Inferior parietal cortex (tissue), 1 donor: Measurements from ENCODE around the gene B4GALT5.
"Not testable (repeated sequence)": the region's sequence is repeated elsewhere in the genome, so short reads cannot be mapped to it uniquely, and the experiment has no call there.

Source experiments
- DNase-seq: peaks from one replicate; pipeline ENCODE4 v3.0.0-alpha.2; 2016; ENCODE audit errors: extremely low spot score

B4GALT5 gene

DNA sequence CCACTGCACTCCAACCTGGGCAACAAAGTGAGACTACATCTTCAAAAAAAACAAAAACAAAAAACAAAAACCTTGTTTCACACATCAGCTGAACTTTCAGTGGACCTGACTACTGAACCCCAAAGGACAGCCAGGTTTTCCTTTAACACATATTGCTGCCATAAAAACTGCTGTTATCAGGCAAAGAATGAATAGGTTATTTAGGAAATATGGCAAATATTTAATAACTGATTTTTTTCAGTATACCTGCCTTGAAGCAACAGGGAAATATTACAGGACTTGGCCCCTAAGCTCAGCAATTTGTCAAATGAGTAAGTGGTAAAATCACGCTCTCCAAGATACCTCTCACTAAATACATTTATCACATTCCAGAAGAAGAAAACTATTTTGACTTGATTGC lies 34.0 kb downstream of the B4GALT5 start:
- no peak for DNase-seq

DNA sequence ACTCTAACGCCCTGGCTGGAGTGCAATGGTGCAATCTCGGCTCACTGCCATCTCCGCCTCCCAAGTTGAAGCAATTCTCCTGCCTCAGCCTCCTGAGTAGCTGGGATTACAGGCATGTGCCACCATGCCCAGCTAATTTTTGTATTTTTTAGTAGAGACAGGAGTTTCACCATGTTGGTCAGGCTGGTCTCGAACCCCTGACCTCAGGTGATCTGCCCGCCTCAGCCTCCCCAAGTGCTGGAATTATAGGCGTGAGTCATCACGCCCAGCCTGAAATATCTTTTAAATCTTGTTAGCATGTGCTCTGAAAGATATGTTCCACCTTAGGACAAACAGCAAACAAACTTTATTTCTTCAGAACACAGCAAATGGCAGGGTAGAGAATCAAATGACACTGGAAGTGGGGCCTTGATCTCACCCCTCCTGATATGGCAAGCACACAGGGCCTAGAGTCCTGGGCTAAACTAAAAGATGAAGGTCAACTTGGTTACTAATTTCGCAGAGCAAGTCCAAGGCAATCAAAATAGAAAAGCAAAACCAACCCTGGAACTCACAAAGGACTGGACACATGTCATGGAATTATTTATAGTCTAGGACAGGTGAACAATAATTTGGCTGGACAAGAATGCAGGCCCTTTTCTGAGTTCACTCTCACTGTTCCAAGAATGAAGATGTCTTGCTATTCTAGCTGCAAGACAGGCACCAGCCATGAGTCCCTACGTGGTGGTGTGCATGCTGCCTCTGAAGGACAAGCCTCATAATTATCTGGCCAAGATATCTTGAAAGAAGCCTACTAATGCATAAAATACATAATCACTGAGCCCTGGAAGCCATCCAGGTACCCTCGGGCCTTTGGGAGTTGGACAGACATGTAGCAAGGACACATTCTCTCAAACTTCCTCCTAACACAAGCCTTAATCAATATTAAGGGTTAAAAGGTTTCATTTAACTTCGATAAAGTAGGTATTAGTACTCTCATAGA lies 35.6 kb downstream of the B4GALT5 start:
- DNase-seq = no peak

DNA sequence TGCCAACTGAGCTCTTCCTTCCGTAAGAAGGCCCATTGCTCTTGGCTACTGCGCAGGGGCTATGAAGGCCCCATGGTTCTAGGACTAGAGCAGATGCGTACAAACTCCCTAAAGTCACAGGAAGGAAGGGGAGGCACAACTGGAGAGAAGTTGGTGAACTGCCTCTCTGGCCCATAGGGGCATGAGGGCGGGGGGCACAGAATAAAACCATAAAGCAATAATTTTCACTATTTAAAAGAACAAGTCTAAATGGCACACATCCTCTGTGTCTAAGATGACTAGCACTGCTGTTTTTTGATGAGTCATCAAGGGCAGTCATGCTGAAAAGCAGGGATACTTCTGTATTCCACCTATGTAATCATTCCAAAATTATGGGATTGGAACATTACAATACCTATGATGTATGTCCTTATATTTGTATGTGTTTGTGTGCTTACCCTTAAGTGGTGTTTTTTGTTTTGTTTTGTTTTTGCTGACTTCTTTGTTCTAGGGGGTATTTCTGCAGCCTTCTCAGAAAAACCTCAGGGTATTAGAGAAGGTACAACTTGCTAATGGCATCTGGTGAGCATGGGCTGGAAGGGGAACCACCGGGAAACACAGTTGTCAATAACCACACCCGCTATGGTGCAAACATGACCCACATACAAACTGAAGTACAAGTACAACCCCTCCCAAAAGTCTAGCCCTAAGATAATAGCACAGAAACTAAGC lies 36.9 kb downstream of the B4GALT5 start:
- no peak for DNase-seq

DNA sequence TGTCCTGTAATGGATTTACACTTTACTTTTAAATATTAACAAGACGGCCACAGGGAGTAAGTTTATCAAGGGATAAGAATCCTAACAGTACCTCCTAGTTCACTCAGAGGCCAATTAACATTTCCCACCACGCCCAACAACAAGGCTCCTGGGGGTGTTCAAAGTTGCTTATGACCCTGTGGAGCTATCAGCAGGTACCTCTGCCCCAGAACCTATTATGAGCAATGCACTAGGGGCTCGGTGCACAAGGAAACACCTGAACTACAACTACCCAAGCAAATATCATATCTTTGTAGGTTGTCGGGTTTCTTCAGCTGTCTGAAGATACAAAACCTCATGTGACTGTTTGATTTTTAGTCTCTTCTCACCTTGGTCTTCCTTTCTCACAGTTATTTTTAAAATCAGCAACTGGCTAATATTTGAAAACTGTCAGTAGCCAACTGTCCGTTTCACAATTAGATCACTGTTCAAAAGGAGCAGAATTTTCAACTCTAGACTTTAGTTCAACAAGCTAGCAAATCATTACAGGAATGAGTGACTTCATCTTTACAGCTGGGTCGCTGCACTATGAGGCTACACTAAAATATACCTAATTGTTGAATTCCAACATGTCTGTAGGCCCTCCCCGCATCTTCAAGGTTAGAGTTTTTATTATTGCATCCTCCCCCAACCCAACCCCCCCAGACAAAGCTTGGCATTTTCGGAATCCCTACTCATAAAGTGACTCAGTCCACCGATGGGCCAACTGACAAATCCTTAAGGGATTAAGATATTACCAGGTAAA lies 38.1 kb downstream of the B4GALT5 start:
- DNase-seq = no peak

DNA sequence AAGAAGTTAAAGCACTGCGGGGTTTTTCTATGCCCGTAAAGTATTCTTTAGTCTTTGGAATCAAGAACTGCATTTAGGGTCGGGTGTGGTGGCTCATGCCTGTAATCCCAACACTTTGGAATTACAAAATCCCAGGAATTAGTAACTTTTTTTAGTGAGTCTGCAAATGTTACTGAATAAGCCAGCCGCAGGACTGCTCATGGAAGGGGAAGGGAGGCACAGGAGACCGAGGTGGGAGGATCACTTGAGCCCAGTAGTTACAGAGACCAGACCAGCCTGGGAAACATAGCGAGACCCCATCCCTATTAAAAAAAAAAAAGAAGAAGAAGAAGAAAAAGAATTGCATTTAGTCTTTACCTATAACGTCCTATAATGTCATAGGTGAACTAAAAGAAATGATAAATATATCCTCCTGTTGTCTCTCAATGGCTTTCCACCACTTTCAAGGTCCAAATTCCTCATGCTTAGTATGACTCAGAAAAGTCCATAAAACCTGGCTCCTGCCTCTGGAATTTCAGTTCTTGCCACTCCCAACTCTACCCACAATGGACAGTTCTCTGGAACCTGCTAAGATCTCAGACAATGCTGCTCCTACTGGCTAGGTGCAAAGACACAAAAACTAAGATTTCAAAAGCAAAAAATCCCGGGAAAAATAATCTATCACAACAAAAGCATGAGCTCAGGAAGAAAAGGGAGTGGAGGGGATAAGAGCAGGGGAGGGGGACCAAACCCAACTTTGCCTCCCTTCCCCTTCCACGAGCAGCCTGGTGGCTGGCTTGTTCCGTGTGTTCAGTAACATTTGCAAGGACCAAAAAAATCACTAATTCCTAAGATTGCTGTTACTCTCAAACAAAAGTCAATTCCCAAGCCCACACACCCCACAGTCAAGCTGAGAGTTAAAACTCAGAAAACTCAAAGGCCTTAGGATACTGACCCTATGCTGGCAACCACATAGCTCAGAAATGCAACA lies 39.0 kb downstream of the B4GALT5 start:
- no peak for DNase-seq

DNA sequence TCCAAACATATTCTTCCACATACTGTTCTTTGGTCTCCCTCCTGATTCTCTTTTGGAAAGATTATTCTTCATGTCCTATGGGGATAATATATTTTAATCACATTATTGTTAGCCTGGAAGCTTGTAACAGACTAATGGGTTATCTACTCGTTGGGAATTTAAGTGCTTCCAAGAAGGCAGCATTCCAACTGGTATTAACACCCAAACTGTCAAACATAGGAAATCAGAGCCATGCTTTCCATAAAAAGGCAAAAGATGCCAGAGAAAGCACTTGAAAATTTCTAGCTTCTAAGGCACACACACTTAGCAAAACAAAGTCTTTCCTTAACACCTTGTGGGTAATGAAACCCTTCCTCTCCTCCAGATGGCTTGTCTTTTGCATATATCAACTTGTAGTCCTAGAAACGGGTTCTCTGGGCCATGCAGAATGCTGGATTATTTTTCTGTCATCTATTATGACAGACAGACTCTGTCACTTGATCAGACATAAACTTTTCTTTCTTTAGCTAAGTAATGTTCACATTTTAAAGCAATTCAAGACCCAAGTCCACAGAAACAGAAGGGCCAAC lies 41.5 kb downstream of the B4GALT5 start:
- no peak for DNase-seq

DNA sequence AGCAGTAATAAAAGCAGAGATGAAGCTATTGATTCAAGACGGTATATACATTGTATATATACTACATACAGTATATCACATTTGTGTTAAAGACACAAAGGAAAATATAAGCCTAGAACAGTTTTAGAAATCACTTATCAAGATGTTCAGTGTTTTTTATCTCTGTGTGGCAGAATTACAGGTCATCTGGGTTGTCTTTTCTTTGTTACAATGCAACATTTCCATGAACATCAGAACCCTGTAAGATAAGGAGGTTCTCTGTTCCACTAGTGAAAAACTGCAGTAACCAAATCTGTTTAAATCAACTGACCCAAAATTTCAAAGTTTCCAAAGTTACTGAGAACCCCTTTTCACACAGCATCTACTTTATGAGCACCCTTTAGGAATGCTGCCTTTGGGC lies 42.2 kb downstream of the B4GALT5 start:
- no peak for DNase-seq

DNA sequence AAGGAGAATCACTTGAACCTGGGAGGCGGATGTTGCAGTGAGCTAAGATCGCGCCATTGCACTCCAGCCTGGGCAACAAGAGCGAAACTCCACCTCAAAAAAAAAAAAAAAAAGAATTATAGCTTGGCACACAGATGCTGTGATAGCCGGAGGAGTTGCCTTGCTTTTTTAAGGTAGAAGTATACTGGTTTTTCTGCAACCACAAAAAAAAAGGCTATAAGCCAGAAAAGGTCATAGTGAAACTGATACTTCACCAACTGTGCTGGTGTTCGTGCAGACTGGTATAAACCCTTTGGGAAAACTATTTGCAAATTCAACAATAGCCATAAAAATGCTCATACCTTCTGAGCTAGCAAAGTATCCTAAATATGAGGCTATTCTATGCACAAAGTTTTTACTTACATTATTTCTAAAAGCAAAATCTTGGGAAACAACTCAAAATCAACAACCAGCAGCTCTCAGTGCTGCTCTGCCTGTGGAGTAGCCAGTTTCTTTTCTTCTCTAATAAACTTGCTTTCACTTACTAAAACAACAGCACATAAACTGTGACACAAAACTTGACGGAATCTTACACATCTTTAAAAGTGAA lies 44.0 kb downstream of the B4GALT5 start:
- DNase-seq = no peak

DNA sequence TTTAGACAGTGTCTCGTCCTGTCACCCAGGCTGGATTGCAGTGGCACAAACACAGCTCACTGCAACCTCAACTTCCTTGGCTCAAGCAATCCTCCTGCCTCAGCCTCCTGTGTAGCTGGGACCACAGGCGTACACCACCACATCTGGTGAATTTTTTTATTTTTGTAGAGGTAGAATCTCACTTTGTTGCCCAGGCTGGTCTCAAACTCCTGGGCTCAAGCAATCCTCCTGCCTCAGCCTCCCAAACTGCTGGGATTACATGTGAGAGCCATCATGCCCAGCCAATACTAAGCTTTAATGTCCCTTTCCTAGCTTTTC lies 44.8 kb downstream of the B4GALT5 start:
- not testable (repeated sequence) for DNase-seq

DNA sequence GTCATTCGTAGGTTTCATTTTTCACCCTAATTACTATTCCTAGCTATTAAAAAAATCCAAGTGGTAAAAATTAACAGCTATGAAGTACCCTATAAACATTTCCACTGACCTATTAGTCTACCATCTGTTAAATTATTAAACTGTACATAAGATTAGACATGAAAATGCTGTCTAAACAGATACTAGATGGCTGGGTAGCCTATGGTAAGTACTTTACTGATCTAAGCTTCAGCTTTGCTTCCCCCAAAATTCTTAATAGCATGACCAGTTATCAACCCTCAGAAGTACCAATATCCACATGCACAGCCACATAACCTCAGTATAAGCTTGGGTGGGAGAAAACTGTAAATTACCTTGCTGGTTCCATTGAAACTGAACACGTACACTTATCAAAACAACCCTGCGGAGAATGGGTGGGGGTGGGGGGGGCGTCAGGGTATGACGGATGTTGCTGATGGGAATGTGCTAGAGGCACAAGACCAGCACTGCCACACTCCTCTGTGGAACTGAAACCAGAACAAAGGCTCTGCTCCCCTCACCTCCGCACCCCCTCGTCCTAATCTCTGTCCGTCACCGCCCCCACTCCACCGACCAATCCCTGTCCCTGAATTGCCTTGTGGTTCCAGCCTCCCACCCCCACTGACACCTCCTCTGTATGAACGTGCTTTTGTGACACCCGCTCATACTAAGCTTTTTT lies 45.3 kb downstream of the B4GALT5 start:
- DNase-seq = no peak

DNA sequence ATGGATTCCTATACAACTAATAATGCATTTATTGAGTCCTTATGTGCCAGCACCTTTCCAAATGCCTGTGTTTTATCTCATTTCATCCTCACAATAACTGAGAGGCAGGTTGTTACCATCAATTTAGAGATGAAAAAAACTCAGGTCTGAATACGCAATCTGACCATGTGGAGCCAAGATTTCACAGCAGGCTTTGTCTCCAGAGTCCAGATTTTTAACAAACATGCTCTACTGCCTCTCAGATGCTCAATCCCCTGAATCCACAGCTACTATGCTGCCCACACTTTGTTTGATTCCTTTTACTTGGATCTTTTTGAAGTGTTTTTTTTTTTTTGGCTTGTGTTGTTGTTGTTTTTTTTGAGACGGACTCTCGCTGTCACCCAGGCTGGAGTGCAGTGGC lies 46.8 kb downstream of the B4GALT5 start:
- no peak for DNase-seq

DNA sequence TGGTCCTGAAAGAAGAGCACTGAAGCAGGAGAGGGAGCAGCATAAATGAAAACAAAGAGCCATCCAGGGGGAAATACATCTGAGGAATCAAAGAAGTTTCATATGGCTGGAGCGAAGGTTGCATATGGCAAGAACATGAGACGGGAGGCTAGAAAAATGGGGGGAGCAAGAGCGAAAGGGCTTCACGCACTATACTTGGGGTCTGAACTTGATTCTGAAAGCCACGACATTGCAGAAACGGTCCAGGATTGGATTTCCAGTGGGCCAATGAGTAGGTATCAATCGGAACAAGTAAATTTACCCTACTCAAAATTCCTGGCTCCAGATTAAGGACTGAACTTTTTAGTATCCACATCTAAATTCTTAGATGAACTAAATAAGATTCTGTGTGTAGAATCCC lies 47.9 kb downstream of the B4GALT5 start:
- DNase-seq = no peak

DNA sequence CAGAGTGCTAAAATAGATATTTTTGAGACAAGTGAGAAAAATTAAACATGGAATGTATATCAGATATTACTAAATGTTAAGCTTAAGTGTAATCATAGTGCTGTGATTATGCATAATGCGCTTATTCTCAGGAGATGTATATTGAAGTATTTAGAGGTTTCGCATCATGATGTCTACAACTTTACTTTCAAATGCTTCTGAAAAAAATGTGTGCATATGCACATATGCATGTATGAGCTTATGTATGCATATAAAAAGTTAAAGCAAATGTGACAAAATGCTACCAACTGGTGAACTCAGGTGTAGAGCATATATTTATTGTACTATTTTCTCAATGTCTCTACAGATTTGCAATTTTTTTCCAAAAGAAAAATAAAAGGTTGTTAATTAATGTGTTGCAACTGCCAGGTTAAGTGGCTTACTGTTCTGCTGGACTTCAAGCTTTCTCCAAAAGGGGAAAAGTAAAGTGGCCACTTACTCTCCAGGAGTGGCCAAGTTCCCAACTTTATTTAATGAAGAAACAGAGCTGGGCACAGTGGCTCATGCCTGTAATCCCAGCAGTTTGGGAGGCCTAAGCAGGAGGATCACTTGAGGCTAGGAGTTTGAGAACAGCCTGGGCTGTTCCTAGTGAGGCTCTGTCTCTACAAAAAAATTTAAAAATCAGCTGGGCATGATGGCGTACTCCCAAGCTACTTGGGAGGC lies 48.9 kb downstream of the B4GALT5 start:
- DNase-seq = no peak

DNA sequence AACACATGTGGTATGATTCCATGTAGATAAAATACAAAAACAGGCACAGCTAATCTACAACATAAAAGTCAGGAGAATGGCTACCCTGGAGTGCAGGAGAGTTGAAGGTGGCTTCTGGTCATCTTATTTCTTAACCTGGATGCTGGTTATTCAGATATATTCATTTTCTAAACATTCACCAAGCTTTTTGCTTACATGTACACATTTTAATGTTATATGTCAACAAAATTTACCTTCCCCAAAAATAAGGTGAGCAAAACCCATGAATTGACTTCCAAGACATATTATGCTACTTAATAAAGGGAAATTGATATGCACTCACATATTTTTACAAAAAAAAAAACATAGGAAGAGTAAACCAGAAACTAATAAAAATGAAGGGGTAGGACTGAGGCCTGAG lies 50.6 kb downstream of the B4GALT5 start:
- no peak for DNase-seq

DNA sequence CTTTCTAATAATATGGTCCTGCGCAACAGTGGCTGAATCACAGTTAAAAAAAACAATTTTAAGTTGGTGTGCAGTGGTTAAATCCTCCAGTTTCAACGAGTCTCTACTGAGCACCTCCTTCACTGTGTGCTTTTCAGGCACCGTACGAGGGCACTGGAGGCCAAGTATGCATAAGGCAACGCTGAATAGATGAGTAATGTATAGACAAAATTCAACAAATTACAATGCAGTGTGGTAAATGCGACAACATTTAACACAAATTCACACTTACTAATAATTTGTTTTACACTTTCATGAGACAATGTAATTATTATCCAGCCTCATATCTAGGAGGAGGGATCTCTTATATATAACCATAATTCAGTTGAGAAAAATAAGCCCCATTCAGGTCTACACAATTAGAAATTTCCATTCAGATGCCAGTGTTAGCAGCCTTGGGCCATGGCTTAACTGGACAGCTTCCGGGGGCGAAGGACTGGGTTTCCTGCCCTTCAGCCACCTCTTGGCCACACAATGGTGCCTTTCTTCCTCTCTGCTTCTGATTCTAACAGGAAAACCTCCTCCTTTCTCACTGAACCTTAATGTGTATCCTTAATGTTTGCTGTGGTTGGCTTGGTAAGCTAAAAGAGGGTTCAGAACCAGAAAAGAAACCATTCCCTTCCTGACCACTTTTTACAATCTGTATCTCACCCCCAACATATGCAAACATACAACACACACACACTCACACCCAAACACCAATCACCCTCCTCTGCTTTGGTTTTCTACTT lies 51.9 kb downstream of the B4GALT5 start:
- DNase-seq = no peak

DNA sequence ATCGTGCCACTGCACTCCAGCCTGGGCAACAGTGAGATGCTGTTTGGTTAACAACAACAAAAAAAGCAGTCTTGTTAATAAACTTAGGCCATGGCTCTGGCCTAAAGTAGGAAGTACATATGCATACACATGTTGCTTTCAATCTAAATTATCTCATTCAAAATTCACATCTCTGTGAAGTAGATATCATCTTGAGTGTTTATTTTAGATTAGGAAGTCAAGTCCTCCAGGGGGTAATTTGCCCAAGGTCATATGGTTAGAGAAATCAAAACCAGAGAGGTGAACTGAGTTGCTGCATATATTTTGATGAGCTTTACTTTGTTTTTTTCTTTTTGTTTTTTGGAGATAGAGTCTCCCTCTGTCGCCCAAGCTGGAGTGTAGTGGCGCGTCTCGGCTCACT lies 52.8 kb downstream of the B4GALT5 start:
- no peak for DNase-seq

DNA sequence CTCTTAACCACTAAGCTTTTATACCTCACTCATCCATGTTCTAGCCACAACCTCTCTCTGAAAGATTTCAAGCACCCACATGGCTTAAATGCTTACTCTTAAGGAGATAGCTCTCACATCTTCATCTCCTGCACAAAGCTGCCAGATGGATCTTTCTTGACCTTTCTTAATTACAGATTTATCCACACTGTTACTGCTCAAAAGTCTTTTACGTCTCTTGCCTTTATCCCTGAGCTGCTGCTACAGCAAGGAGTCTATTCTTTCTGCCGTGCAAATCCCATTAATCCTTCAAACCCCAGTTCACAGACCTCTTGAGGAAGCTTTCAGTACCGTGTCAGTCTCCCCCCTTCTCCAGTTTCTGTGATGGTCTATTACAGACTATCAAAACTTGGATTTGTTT lies 54.6 kb downstream of the B4GALT5 start:
- no peak for DNase-seq

DNA sequence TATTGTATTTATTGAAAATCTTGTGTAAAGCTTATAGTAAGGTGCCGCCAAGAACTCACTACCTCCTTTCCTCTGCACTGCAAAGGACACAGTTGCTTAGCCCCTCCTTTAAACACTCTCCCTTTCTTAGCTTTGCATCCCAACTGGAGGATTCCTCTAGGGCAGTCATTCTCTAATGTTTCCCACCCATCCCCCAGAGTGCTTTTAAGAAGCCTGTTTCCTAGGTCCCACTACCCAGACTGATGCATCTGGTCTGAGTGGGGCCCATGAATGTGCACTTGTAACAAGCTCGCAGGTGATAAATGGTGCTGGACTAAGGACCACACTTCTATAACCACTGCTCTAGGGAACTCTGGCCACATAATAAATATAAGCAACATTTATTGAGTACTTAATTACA lies 55.2 kb downstream of the B4GALT5 start:
- no peak for DNase-seq
